Transverse colon (tissue), 4 donors: ENCODE results near the gene CCL27. TPM values are rescaled to one million over a fixed set of nuclear protein-coding genes. Genes with fewer than 3 reads are reported as not detected.

Experiments used
- DNase-seq: peaks from one replicate; pipeline ENCODE4 v3.0.0-alpha.2; 2019
- H3K27ac ChIP-seq, 4 donors: fragments of 200-600 bp; sonication (generic); 2 replicates each; pipeline ENCODE4 v1.5.1; 2016 to 2018; ENCODE audit warnings: inconsistent platforms in 4 of 4
- H3K27me3 ChIP-seq: fragments of 200-600 bp; sonication (generic); 2 replicates; pipeline ENCODE4 v1.5.1; 2017; ENCODE audit warnings: inconsistent platforms
- H3K36me3 ChIP-seq, 4 donors: fragments of 200-600 bp; sonication (generic); 2 replicates each; pipeline ENCODE4 v1.5.1; 2017 to 2019; ENCODE audit warnings: inconsistent platforms in 4 of 4
- H3K4me1 ChIP-seq, 4 donors: fragments of 200-600 bp; sonication (generic); 2 replicates each; pipeline ENCODE4 v1.5.1; 2017 to 2020; ENCODE audit warnings: inconsistent platforms in 4 of 4
- H3K4me3 ChIP-seq, 4 donors: fragments of 200-600 bp; sonication (generic); 1 replicate in 1 of 4; 2 replicates in 3 of 4; pipeline versions ENCODE4 v1.5.1 to v1.6.1; 2017 to 2019; ENCODE audit warnings: inconsistent platforms in 4 of 4
- H3K9me3 ChIP-seq, 2 donors: fragments of 200-600 bp; sonication (generic); 2 replicates each; pipeline ENCODE4 v1.5.1; 2017 to 2019; ENCODE audit warnings: inconsistent platforms in 2 of 2
- EP300 ChIP-seq: sonication (generic); formaldehyde crosslinking; IDR thresholded peaks from one replicate; pipeline ENCODE4 v1.6.1; 2017; ENCODE audit warnings: antibody characterized with exemption, low read depth
- POLR2A ChIP-seq: fragments of 450-650 bp; IDR thresholded peaks from one replicate; pipeline ENCODE4 v1.6.1; 2016; ENCODE audit warnings: antibody characterized with exemption, mild to moderate bottlenecking, moderate library complexity
- POLR2AphosphoS5 ChIP-seq, 3 donors: sonication (generic); formaldehyde crosslinking; IDR thresholded peaks; one replicate each; pipeline ENCODE4 v1.6.1; 2016; ENCODE audit warnings: antibody characterized with exemption in 3 of 3
- WGBS, 2 donors: methylation state at CpG; one replicate each; pipeline ENCODE4 v1.1.5; 2018; ENCODE audit warnings: low coverage in 1 of 2; 5-methylcytosine and 5-hydroxymethylcytosine counted together
- in situ Hi-C, 4 donors: fragments of 200-750 bp; cut with MboI; loops; one replicate each; pipeline versions ENCODE4 v1.15.0 to v1.15.1; 2017; ENCODE audit warnings: low sequenced_read_pairs in 3 of 4, low pct_ligation_motif_present in 1 of 4, low pct_unique_long_range_greater_than_20kb in 1 of 4
- intact Hi-C: fragments of 100-400 bp; cut with DNase I; formaldehyde crosslinking; loops from one replicate; pipeline ENCODE4 v1.15.1; 2023; ENCODE audit warnings: low total_unique reads
- small RNA-seq, 4 donors: library from RNA; depleted of rRNA; stranded (forward); fragments of <200 nt; gene quantifications; one replicate each; pipeline ENCODE3, GENCODE V24; 2016
- total RNA-seq, 4 donors: library from RNA; depleted of rRNA; stranded (reverse); fragments of >200 nt; gene quantifications; one replicate each; pipeline ENCODE4 v1.1.0, GENCODE V29; 2016
- TF ChIP-seq, protein P1 (sequence below), 5 experiments: fragments of 200-600 bp in 3 of 5; fragments of 450-650 bp in 2 of 5; sonication (generic) in 3 of 5; IDR thresholded peaks; 1 replicate in 2 of 5; 2 replicates in 3 of 5; pipeline ENCODE4 v1.5.1; 2016 to 2017; ENCODE audit warnings: antibody characterized with exemption in 5 of 5, inconsistent platforms in 3 of 5, mild to moderate bottlenecking in 2 of 5, moderate library complexity in 1 of 5

Gene CCL27
- total RNA-seq, 4 donors from 2014 or later: not detected

DNA sequence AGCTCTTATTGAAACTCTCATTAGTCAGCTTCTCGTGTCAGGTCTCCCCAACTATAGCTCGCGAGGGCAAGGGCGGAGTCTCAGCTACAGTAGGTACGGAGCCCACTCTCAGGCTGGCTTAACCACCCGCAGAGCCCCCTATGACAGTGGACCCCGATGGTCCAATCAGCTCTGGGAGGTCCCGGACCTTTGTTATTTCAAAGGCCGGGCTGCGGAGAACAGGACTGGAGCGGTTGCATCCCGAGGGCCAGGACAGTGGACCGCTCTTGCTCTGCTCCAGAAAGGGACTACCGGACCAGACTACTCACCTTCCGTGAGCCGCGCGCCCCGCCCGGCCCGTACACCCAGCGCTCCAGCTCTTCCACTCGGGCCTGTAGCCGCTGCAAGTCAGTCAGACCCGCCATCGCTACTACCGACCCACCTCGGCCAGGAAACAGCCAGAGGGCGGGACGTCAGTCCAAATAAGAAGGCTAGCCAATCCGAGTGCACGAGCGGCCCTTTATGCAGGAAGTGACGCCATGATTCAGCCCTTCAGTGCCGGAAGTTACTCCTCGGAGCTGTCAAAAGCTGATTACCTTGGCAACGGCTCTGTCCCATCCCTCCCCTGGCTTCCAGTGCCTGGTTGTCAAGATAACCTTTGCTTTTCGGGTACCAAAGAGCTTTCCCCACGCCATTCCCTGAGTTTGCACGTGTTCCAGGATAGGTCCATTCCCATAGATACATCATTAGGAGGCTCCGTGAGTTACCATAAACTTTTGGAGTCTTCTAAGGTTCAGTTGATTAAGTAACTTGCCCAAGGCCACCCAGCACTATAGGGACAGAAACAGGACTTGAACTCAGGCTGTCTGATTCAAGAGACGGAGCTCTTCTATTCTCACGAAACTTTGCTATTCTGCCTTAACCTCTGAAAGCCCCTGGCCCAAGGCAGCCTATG, 42.1 kb downstream of the CCL27 start, which contains the start of gene DCTN3:
DCTN3 (minus strand) TSS at position 435 of the 934 bp plus-strand sequence; CDS start at position 404, 31 bp downstream.
- Histone ChIP-seq H3K4me1 (peaks cover 0 to 16% (median 13%) of the 10 kb centered on the region in 4 donors), H3K9me3 (no peaks in the 10 kb centered on the region), H3K27ac (peak within 1 kb of the TSS; percentile 34 to 68 (median 58)), H3K36me3 (peaks cover 0 to 19% (median 8%) of the 10 kb centered on the region in 4 donors), H3K4me3 (peak within 1 kb of the TSS; percentile 61 to 83 (median 64)), H3K27me3 (peaks cover 37% of the 10 kb centered on the region)
- intact Hi-C loops (no loop called here), in situ Hi-C loops (no loop called here)
- DNase-seq: peak; percentile 94
- WGBS, 2 donors: 1 to 5% methylated on average over 11 to 34 of the region's 43 CpGs
- TF ChIP-seq, protein P1, sequence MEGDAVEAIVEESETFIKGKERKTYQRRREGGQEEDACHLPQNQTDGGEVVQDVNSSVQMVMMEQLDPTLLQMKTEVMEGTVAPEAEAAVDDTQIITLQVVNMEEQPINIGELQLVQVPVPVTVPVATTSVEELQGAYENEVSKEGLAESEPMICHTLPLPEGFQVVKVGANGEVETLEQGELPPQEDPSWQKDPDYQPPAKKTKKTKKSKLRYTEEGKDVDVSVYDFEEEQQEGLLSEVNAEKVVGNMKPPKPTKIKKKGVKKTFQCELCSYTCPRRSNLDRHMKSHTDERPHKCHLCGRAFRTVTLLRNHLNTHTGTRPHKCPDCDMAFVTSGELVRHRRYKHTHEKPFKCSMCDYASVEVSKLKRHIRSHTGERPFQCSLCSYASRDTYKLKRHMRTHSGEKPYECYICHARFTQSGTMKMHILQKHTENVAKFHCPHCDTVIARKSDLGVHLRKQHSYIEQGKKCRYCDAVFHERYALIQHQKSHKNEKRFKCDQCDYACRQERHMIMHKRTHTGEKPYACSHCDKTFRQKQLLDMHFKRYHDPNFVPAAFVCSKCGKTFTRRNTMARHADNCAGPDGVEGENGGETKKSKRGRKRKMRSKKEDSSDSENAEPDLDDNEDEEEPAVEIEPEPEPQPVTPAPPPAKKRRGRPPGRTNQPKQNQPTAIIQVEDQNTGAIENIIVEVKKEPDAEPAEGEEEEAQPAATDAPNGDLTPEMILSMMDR (IDR thresholded peaks at IDR 0.05): no peak
- no peak for TF ChIP-seq EP300
- TF ChIP-seq POLR2AphosphoS5 (IDR thresholded peaks at IDR 0.05): peak; percentile 45 to 72 (median 57)
- peak; percentile 65 for TF ChIP-seq POLR2A

GRCh38 chr9:34615132-34615531, 47.3 kb downstream of the CCL27 start:
- Histone ChIP-seq H3K4me3 (no peak overlapping the region), H3K36me3 (peaks cover 0 to 19% (median 8%) of the 10 kb centered on the region in 4 donors)
- in situ Hi-C loops: no loop called here

DNA sequence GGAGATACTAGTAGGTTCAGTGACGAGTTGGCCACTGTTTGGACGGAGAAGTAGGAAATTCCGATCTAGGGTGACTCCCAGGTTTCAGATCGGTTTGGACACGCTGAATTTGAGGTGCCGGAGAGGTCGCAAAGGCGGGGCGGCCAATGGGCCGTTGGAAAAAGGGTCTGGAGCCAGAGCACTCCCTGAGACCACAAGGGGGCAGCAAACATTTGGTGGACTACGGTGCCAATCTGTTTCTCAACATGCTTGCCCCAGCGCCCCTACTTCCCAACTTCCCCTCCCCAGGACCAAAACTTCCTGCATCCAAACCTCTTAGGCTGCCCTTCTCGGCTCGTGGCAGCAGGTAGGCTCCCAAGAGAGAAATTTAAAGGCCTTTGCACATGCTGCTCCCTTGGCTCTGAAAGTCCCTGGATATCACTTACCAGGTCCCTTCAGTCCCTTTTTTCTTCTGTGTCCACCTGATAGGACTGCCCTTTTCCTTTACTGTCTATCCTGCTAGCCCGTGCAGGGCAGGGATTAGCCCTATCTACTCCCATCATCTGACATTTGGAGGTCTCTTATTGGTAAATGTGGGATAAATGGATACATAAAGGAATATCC, 49.6 kb downstream of the CCL27 start:
- in situ Hi-C loops (no loop called here), intact Hi-C loops (no loop called here)
- Histone ChIP-seq H3K27me3 (no peaks in the 10 kb centered on the region), H3K4me3 (peak overlapping the region; percentile 26 to 86 (median 54)), H3K9me3 (no peaks in the 10 kb centered on the region), H3K27ac (peak overlapping the region; percentile 84 to 93 (median 88)), H3K4me1 (peaks cover 3 to 23% (median 17%) of the 10 kb centered on the region in 4 donors), H3K36me3 (peaks cover 0 to 14% (median 6%) of the 10 kb centered on the region in 4 donors)
- TF ChIP-seq, protein P1 (IDR thresholded peaks at IDR 0.05): peak; percentile 80 to 89 (median 84)
- TF ChIP-seq POLR2A (no peak), POLR2AphosphoS5 (IDR thresholded peaks at IDR 0.05) (no peak)
- WGBS, 2 donors: 1% methylated on average over 15 of the region's 15 CpGs; no CpG with 5 or more reads in 1 of the 2 donors
- peak; percentile 81 for DNase-seq

More at GRCh38 chr9:34615132-34615531, 47.3 kb downstream of the CCL27 start:
- TF ChIP-seq, protein P1 (IDR thresholded peaks at IDR 0.05): no peak
- TF ChIP-seq EP300: no peak
- intact Hi-C loops: no loop called here
- Histone ChIP-seq H3K9me3 (no peaks in the 10 kb centered on the region), H3K27me3 (no peaks in the 10 kb centered on the region), H3K4me1 (peaks cover 3 to 34% (median 27%) of the 10 kb centered on the region in 4 donors), H3K27ac (no peak overlapping the region)
- 84 to 90% methylated on average over 2 of the region's 2 CpGs for WGBS, 2 donors
- DNase-seq: no peak

Small RNA genes within 50 kb of the gene (small RNA-seq; reads per million reads assigned to genes)
- 0 reads per million in 4 donors for gene CCL27

Other genes with a start within 250 kb of the CCL27 start
- gene FAM219A, start 204.1 kb downstream of the CCL27 start, total RNA-seq: 10 to 100 TPM in 1 of 4 donors, 1 to 10 TPM in 3; 3.7 to 15.3 (median 8.0) TPM
- not detected for gene DNAI1, start 203.9 kb downstream of the CCL27 start, total RNA-seq
- gene ENHO, start 139.7 kb downstream of the CCL27 start, total RNA-seq: 1 to 10 TPM in 2 of 4 donors, not detected in 2; 1.4 to 1.7 TPM
- 10 to 100 TPM in 1 of 4 donors, 1 to 10 TPM in 3; 5.2 to 59.1 (median 6.8) TPM for gene CNTFR, start 72.9 kb downstream of the CCL27 start, total RNA-seq
- gene RPP25L, start 50.6 kb downstream of the CCL27 start, total RNA-seq: 10 to 100 TPM in 2 of 4 donors, 1 to 10 TPM in 2; 3.0 to 65.5 (median 22.1) TPM
- gene DCTN3, start 42.2 kb downstream of the CCL27 start, total RNA-seq: 10 to 100 TPM; 41.6 to 78.9 (median 54.0) TPM
- not detected for gene ARID3C, start 33.6 kb downstream of the CCL27 start, total RNA-seq
- gene SIGMAR1, start 24.9 kb downstream of the CCL27 start, total RNA-seq: 100 to 1,000 TPM in 1 of 4 donors, 10 to 100 TPM in 3; 45.6 to 102 (median 62.6) TPM
- gene GALT, start 16.0 kb downstream of the CCL27 start, total RNA-seq: 100 to 1,000 TPM in 2 of 4 donors, 10 to 100 TPM in 2; 73.5 to 147 (median 97.3) TPM
- 10 to 100 TPM; 27.0 to 94.6 (median 47.5) TPM for gene IL11RA, start 10.5 kb downstream of the CCL27 start, total RNA-seq
- gene CCL19, start 28.6 kb upstream of the CCL27 start, total RNA-seq: not detected
- 100 to 1,000 TPM in 1 of 4 donors, 10 to 100 TPM in 3; 45.4 to 123 (median 60.1) TPM for gene CCL21, start 47.5 kb upstream of the CCL27 start, total RNA-seq